WTC11 (cell line): Measurements from ENCODE around the gene RPS8. TPM values are rescaled to one million over a fixed set of nuclear protein-coding genes. Genes with fewer than 3 reads are reported as not detected.

ENCODE experiments used
- ATAC-seq: fragments of 200-7000 bp; cut with Tn5 transposase; 2 replicates; pipeline ENCODE4 v1.10.0; 2021; ENCODE audit warnings: mild to moderate bottlenecking, moderate library complexity
- CTCF ChIA-PET: fragments of 300-600 bp; sonication (Branson Sonifier 250); formaldehyde crosslinking; loops from one replicate; lab custom pipeline; 2021; ENCODE audit warnings: antibody characterized with exemption; lab: Charles Lee
- POLR2A ChIA-PET: fragments of 350-600 bp; sonication (Branson Sonifier 250); formaldehyde crosslinking; loops from one replicate; lab custom pipeline; 2021; ENCODE audit warnings: antibody characterized with exemption; lab: Charles Lee
- DNase-seq: peaks from one replicate; pipeline ENCODE4 v3.0.0; 2021; ENCODE audit warnings: low spot score
- H3K27ac Mint-ChIP-seq: 2 replicates; pipeline ENCODE4 v1.8.0; 2021; ENCODE audit warnings: mixed read lengths
- H3K27me3 Mint-ChIP-seq: 2 replicates; pipeline ENCODE4 v1.8.0; 2021; ENCODE audit warnings: low read depth, mild to moderate bottlenecking, moderate library complexity, mixed read lengths
- H3K36me3 Mint-ChIP-seq: 2 replicates; pipeline ENCODE4 v1.8.0; 2021; ENCODE audit warnings: mixed read lengths
- H3K4me1 Mint-ChIP-seq: 2 replicates; pipeline ENCODE4 v1.8.0; 2022; ENCODE audit warnings: mixed read lengths
- H3K4me3 Mint-ChIP-seq: 2 replicates; pipeline ENCODE4 v1.8.0; 2021; ENCODE audit warnings: mild to moderate bottlenecking, moderate library complexity, mixed read lengths
- H3K9me3 Mint-ChIP-seq: 2 replicates; pipeline ENCODE4 v1.8.0; 2021; ENCODE audit warnings: mixed read lengths
- ATF2 ChIP-seq: sonication (generic); formaldehyde crosslinking; IDR thresholded peaks from 2 replicates; pipeline ENCODE4 v1.8.1; 2022; ENCODE audit warnings: low read depth, missing genetic modification reagents, borderline replicate concordance
- ATF6 ChIP-seq: sonication (generic); formaldehyde crosslinking; IDR thresholded peaks from 2 replicates; pipeline ENCODE4 v1.8.1; 2023; ENCODE audit warnings: mild to moderate bottlenecking, missing genetic modification reagents
- CBFB ChIP-seq: sonication (generic); formaldehyde crosslinking; IDR thresholded peaks from 2 replicates; pipeline ENCODE4 v1.8.1; 2022; ENCODE audit warnings: mild to moderate bottlenecking, low read depth, missing genetic modification reagents
- E2F1 ChIP-seq: sonication (generic); formaldehyde crosslinking; IDR thresholded peaks from 2 replicates; pipeline ENCODE4 v1.8.0; 2022; ENCODE audit warnings: mild to moderate bottlenecking, missing genetic modification reagents
- E2F5 ChIP-seq: sonication (generic); formaldehyde crosslinking; IDR thresholded peaks from 2 replicates; pipeline ENCODE4 v1.8.1; 2022; ENCODE audit warnings: mild to moderate bottlenecking, moderate library complexity, missing genetic modification reagents
- EMX1 ChIP-seq: fragments of 250-450 bp; sonication (Bioruptor Pico); IDR thresholded peaks from 2 replicates; pipeline ENCODE4 v1.8.0; 2021; ENCODE audit warnings: mild to moderate bottlenecking
- FOXP4 ChIP-seq: sonication (generic); formaldehyde crosslinking; IDR thresholded peaks from 2 replicates; pipeline ENCODE4 v1.8.0; 2022; ENCODE audit warnings: mild to moderate bottlenecking, missing genetic modification reagents
- GABPB1 ChIP-seq: sonication (generic); formaldehyde crosslinking; IDR thresholded peaks from 2 replicates; pipeline ENCODE4 v1.8.1; 2023; ENCODE audit warnings: mild to moderate bottlenecking, missing genetic modification reagents
- GTF2I ChIP-seq: fragments of 250-450 bp; sonication (Bioruptor Pico); conservative IDR thresholded peaks from 2 replicates; pipeline ENCODE4 v1.4.0; 2021; ENCODE audit warnings: mild to moderate bottlenecking
- JAZF1 ChIP-seq: fragments of 250-450 bp; sonication (Bioruptor Pico); IDR thresholded peaks from 2 replicates; pipeline ENCODE4 v1.9.0; 2021; ENCODE audit warnings: moderate library complexity, mild to moderate bottlenecking, inconsistent platforms
- KAT7 ChIP-seq: sonication (generic); formaldehyde crosslinking; IDR thresholded peaks from 2 replicates; pipeline ENCODE4 v1.8.1; 2023; ENCODE audit warnings: missing genetic modification reagents, mild to moderate bottlenecking, borderline replicate concordance
- MYBL2 ChIP-seq: sonication (generic); formaldehyde crosslinking; IDR thresholded peaks from 2 replicates; pipeline ENCODE4 v1.8.1; 2023; ENCODE audit warnings: mild to moderate bottlenecking, moderate library complexity, missing genetic modification reagents
- NFATC4 ChIP-seq: fragments of 250-450 bp; sonication (Bioruptor Pico); IDR thresholded peaks from 2 replicates; pipeline ENCODE4 v1.9.0; 2021; ENCODE audit warnings: mild to moderate bottlenecking
- NFE2L1 ChIP-seq: sonication (generic); formaldehyde crosslinking; IDR thresholded peaks from 2 replicates; pipeline ENCODE4 v1.8.1; 2023; ENCODE audit warnings: missing genetic modification reagents
- SMAD3 ChIP-seq: sonication (generic); formaldehyde crosslinking; IDR thresholded peaks from 2 replicates; pipeline ENCODE4 v1.8.0; 2022; ENCODE audit warnings: missing genetic modification reagents, mild to moderate bottlenecking, borderline replicate concordance
- SOX15 ChIP-seq: fragments of 250-450 bp; sonication (Bioruptor Pico); IDR thresholded peaks from 2 replicates; pipeline ENCODE4 v1.9.0; 2021; ENCODE audit warnings: mild to moderate bottlenecking
- ZBTB43 ChIP-seq: sonication (generic); formaldehyde crosslinking; IDR thresholded peaks from 2 replicates; pipeline ENCODE4 v1.8.1; 2023; ENCODE audit warnings: mild to moderate bottlenecking, missing genetic modification reagents
- ZNF138 ChIP-seq: sonication (generic); formaldehyde crosslinking; conservative IDR thresholded peaks from 2 replicates; pipeline ENCODE4 v1.8.1; 2022; ENCODE audit warnings: mild to moderate bottlenecking, moderate library complexity, missing genetic modification reagents
- ZNF232 ChIP-seq: sonication (generic); formaldehyde crosslinking; IDR thresholded peaks from 2 replicates; pipeline ENCODE4 v1.8.0; 2022; ENCODE audit warnings: mild to moderate bottlenecking, missing genetic modification reagents
- total RNA-seq: library from RNA; stranded (reverse); gene quantifications from 3 replicates; pipeline ENCODE4 v1.2.3, GENCODE V29; 2021

Gene RPS8
- total RNA-seq, 1 experiment from 2014 or later: 2,343 TPM

GRCh38 chr1:44783697-44784093 is 8.4 kb downstream of the RPS8 start:
- H3K9me3 Mint-ChIP-seq: no peaks in the 10 kb centered on the region
- POLR2A ChIA-PET: interaction anchor here (0.6 to 2.7 kb wide), 7 partner anchors 8 to 846 kb away, joined by 3 to 19 read pairs (median 6); partner anchors contain the start of genes EIF2B3, PLK3 and RPS8
- peaks cover 29% of the 10 kb centered on the region for H3K4me1 Mint-ChIP-seq
- DNase-seq (no peak), ATAC-seq (no peak)
- TF ChIP-seq SOX15 (CRISPR knock-in tag) (no peak), CBFB (no peak), ZBTB43 (no peak), JAZF1 (no peak), KAT7 (CRISPR knock-in tag) (no peak), EMX1 (CRISPR knock-in tag) (no peak), ATF2 (no peak), NFATC4 (CRISPR knock-in tag) (no peak), NFE2L1 (CRISPR knock-in tag) (no peak), GTF2I (CRISPR knock-in tag) (no peak), SMAD3 (CRISPR knock-in tag) (no peak), ZNF138 (no peak), E2F1 (CRISPR knock-in tag) (no peak), ZNF232 (CRISPR knock-in tag) (no peak), GABPB1 (CRISPR knock-in tag) (no peak), ATF6 (CRISPR knock-in tag) (no peak)
- CTCF ChIA-PET: interaction anchor here (0.6 to 3.3 kb wide), 11 partner anchors 9 to 228 kb away, joined by 3 to 21 read pairs (median 4); partner anchors contain the start of genes BTBD19, DYNLT4, PLK3 and RNU5D-1
- H3K27me3 Mint-ChIP-seq: peaks cover 12% of the 10 kb centered on the region
- peak overlapping the region; percentile 62 for H3K4me3 Mint-ChIP-seq
- peaks cover 18% of the 10 kb centered on the region for H3K36me3 Mint-ChIP-seq
- H3K27ac Mint-ChIP-seq: no peak overlapping the region

GRCh38 chr1:44784094-44785028 is 9.0 kb downstream of the RPS8 start:
- ATAC-seq (peak; percentile 19), DNase-seq (peak; percentile 64)
- ChIA-PET POLR2A (interaction anchor here (0.6 to 2.7 kb wide), 10 partner anchors 9 to 845 kb away, joined by 3 to 19 read pairs (median 4); partner anchors contain the start of genes EIF2B3, PLK3 and RPS8), CTCF (interaction anchor here (0.6 to 3.3 kb wide), 21 partner anchors 9 to 228 kb away, joined by 3 to 21 read pairs (median 3); partner anchors contain the start of genes BTBD19, DYNLT4, HECTD3 and PLK3)
- peak overlapping the region; percentile 62 for H3K4me3 Mint-ChIP-seq
- peaks cover 12% of the 10 kb centered on the region for H3K36me3 Mint-ChIP-seq
- H3K27ac Mint-ChIP-seq: no peak overlapping the region
- H3K27me3 Mint-ChIP-seq: peaks cover 12% of the 10 kb centered on the region
- no peaks in the 10 kb centered on the region for H3K9me3 Mint-ChIP-seq
- peaks cover 28% of the 10 kb centered on the region for H3K4me1 Mint-ChIP-seq
- TF ChIP-seq E2F5 (CRISPR knock-in tag) (0 out of 2 replicates have a peak, but pooled peaks have one; percentile 14), ZBTB43 (peak; percentile 77; the same call in 1 of the 2 replicates), ATF2 (no peak), FOXP4 (CRISPR knock-in tag) (peak; percentile 87), E2F1 (CRISPR knock-in tag) (peak; percentile 53; the same call in 1 of the 2 replicates), MYBL2 (CRISPR knock-in tag) (peak; percentile 84)
